Measurements from ENCODE around the gene TLN1.

The TLN1 gene

DNA sequence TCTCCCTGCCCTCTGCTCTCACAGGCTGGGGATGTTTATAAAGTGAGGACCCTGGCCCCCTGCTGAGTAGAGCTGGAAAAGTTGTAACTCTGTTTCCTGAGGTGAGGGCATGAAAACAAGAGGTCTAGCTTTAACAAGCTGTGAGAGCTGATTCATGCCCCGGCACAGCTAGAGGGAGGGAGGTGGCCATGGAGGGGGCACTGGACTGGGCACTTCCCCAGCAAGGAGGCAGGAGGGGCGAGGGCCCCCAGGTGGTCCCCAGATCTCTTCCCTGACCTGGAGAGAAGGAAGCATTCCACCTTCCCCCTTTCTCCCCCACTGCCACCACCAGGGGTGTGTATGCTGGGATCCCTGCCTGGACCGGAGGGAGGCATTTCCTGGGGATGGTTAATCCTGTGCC lies 22.3 kb upstream of the TLN1 start, which contains the start of gene MSMP:
Gene MSMP, minus strand, starts transcription at position 13 of the 400 bp plus-strand sequence. CDS start 147 bp downstream, outside the sequence.
- DNase-seq: no peak

DNA sequence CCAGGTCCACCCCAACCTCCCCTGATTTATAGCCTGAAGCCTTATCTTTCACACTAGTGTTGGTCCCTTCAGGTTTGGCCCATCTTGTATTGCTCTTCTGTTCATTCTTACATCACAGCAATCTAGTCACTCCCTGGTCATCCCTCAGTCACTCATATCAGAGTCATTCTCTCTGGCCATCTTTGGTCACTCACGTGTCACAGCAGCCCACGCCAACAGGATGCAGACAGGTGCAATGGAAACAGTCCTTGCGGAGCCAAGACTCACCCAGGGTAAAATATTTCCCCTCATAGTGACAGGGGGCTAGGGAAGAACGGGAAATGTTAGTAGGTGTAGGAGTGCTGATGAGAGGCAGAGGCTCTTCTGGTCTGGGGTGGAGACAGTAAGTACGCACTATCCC lies 21.5 kb upstream of the TLN1 start:
- DNase-seq: no peak

DNA sequence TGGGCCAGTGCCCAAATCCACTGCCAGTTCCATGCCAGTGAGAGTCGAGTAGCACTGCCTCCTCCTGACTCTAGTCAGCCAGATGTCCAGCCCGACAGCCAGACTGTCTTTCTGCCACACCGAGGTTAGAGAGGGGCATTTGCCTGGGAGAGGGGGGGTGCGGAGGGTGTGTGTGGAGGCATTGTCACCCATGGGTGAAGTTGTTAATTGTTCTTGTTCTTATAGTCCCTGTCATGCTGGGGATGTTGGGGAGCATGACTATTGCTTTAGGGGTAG lies 18.2 kb upstream of the TLN1 start:
- no peak for DNase-seq

DNA sequence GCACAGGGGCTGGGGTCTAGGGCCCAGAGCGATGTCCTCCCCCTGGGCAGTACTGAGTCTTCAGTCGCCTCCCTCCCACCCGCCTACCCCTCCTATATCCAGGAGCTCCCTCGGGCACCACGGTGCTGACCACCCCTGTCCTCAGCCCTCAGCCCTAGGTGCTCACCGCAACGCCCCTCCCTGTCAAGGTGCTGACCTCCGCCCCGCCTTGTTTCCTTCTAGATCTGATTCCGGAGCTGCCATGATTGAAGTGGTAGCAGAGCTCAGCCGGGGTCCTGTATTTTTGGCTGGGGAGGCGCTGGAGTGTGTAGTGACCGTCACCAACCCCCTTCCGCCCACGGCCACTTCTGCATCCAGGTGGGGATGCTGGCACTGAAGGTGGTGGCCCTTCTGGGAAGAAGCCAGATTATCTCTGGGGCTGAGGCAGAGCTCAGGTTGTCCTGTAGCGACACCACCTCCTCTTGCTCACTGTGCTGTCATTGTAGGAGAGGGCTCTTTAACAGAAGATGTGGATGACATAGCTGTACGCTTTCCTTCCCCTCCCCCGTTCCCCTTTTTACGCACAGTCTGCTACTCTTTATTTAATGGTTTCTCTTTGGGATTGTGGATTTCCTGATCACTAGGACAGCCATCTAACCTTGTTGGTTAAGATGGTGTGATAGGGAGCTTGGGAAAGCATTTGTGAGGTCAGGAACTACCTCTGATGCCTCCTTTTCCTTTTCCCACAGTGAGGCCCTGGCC lies 17.7 kb upstream of the TLN1 start:
- no peak for DNase-seq

DNA sequence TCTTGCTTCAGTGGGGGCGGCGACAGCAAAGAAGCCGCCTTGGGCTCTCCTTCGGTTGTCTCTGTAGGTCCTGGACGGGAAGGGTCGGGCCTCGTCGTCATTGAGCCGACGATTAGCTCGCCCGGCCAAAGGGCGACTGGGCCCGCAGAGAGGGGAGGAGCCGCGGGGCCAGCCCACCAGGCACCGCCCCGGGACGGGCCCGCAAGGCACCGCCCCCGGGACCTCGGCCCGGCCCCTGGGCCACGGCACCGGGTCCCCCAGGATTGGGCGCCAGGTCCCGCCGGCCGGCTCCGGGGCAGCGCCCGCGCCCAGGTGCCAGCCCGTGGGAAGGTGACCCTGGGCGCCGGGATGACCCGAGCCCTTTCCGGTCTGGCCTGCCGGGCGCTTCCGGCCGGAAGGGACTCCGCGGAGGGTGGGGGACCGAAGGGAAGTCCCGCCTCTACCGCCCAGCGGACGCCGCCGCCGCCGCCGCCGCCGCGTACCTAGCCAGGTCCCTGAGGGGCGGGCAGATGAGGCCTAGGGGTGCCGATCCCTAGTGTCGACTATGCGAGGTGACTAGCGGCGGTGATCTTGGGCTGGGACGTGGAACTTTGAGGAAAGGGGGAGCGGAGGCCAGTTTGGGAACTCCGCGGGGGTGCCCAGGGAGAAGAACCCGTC lies 17.0 kb upstream of the TLN1 start, which contains the start of the genes GBA2 and RGP1:
Gene GBA2, minus strand, starts transcription at position 371 of the 657 bp plus-strand sequence. CDS start 524 bp downstream, outside the sequence.
Gene RGP1, plus strand, starts transcription at position 430 of the 657 bp plus-strand sequence. CDS start 469 bp downstream, outside the sequence.
- DNase-seq: peak; percentile 49

DNA sequence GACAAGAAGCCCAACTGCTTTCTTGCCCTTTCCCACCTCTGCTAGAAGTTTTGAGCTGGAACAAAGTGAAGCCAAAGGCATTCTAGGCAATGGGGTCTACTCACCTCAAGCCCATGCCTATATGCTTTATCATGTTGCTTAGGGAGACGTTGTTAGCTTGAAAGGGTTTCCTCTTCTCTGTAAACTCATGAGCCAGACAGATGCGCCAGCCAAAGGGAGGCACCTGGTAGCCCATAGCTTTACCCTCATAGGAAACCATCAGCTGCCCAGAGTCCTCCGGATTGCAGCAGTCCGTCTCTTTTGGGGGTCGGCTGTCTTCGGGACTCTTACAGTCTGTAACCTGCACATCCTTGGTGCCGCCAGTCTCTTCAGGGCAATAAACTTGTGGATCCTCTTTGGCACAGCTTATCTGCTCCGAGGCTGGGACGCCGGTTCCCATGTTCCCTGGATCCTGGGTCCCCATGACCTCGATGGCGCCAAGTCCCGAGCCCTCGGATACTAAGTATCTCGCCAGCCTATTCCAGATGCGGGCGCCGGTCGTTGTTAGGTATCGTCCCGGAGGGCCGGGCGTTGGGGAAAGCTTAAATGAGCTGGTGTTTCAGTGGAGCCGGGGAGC lies 16.4 kb upstream of the TLN1 start:
- DNase-seq: no peak

DNA sequence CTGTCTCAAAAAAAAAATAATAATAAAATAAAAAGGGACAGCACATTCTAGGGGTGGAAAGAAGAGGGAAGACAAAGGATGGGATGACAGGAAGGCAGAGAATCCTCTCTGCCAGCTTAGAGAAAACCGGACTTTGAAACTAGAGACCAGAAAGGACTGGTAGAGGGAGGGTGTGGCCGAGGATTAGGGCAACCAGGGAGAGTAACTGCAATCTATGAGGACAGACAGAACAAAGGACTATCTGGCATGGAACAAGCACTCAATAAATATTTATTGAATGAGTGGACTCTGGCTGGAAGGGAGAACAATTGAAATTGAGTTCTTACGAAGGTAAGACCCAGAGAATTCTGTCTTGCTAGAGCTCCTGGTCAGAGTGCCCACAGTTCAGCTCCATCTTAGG lies 14.6 kb upstream of the TLN1 start:
- DNase-seq: no peak

DNA sequence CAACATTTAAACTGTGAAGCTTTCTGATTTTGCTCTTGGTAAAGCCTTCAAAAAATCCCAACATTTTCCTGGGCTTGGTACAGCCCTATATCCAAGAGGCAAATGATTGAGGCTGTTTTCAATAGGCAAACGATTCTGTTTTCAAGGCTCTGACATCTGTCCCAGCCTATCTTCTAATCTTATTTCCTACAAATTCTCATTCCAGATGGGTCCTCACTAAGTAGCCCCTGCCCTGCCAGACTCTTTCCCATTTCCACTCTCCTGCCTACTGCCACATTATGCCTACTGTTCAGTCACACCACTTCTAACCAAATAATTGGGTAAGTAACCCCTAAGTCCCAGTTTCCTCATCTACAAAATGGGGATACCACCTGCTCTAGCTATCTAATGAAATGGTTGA lies 13.6 kb upstream of the TLN1 start:
- no peak for DNase-seq

DNA sequence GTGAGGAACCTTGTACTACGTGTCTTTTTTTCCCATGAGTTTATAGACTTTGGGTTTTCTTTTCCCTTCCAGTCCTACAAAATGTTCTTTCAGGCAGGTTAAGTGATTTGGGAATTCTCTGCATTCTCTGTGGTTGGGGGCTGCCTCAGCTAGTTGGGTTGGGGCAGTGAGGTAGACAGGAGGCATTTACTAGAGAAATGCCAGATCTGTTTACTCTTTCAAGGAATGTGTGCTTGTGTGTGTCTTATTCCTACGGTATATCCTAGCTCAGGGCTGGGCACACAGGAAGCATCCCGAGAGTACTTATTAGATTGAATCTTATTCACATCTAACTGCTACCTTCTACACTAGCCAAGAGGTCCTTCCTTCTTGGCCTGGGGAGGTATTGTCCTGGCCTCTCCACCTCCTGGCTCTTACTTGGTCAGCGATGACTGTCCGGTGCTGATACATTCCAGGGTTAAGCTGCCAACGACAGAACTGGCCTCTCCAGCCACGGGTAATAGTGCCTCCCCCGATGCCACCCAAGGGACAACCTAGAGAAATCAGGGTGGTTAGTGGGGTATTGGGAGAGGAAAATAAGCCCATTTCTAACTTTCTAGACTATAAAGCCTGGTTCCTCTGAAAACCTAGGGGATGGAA lies 12.0 kb upstream of the TLN1 start:
- no peak for DNase-seq

DNA sequence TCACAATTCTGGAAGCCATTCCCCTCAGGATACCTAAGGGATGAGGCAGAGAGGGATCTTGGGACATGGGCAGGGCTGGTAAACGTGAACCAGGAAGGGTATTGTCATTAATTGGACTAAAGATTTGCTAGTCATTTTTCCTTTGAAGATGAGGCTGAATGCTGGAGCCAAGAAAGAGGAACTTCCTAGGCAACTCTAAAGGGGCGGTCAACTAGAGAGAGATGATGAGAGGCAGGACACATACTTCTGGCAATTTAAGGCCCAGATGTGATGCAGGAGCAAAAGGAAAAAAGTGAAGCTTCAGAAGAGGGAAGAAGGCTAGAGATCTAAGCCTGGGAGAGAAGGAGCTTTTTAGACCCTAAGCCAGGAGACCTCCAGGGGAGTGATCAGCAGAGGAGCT lies 11.5 kb upstream of the TLN1 start:
- no peak for DNase-seq

DNA sequence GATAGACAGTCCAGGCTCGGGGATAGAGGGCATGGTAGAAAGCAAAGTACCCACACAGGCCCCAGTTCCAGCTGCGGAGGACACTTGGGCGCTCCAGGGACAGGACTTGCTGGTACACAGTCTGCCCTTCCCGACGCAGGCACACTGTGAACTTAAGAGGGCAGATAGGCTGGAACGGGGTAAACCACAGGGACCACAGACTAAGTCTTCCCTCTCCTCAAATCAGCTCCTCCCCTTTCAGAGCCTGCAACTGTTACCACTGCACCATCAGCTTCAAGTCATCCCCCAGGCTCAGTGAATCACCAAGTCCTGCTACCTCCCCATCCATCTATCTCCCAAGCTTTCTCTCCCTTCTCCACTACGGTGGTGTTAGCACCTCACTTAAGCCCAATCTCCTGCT lies 9.7 kb upstream of the TLN1 start:
- no peak for DNase-seq

DNA sequence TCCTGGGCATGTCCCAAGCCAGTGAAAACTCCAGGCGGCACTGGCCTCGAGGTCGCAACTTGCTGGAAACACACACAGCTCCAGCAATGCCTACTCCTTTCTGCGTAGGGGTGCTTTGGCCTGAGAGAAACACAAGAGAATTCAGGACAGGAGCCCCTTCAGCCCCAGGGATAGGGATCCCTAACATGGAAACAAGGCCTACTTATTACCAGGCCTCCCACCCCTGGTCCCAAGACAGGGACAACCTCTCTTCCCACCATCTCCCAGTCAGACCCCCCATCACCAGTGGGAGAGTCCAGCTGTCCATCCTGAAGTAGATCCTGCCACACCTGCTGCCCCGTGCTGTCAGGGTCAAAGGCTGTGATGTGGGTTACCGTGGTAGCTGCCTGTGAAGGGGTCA lies 8.2 kb upstream of the TLN1 start:
- DNase-seq: no peak

DNA sequence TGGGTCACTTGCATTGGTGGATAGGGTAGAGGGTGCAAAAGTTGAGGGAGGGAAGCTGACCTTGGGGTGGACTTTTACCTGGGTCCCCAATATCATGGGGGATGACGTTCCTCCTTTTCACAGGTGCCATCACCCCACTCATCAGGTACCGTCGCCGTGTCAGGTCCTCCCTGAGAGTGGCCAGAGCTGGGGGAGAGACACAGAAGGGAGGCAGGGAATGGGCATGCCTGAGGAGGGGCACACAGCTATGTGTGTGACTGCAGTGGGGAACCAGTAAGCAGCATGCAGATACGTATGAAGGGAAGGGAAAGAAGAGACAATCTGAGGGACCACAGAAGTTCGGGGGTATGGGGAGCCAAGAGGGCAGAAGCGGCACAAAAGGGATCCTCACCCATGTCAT lies 6.9 kb upstream of the TLN1 start:
- DNase-seq: no peak

DNA sequence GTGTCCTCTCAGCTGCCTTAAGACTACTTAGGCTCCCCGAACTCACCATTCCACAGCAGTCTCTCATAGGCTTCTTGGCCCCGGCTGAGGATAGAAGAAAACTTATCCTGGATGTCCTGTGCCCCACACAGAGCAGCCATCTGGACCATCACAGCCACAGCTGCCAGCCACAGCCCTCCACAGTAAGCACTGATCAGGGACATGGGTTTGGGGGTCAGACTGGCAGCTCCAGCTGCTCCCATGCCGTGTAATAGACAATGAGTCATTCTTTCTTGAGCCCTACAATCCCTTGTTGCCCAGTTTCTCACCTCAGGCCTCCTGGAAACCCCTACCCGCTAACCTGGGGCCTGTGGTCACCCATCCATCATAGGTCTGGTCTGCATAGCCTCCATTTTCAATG lies 6.2 kb upstream of the TLN1 start:
- DNase-seq: no peak

DNA sequence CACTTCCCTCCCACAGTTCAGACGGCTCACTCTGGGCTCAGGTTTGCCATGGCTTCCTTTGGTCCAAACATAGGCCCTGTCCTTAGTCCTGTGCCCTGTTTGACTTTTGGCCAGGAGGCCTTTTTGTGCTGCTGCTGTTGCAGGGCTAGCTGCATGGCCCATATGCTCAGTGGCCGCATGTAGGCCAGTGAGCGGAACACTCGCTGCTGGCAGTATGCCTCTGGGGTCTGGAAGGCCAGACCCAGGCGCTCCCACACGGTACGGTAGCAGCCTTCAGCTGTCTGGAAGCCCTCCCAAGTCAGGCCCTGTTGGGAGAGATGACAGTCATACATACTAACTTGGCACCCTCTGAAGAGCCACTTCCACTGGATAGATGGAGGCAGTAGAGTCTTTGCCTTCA lies 5.1 kb upstream of the TLN1 start:
- no peak for DNase-seq

DNA sequence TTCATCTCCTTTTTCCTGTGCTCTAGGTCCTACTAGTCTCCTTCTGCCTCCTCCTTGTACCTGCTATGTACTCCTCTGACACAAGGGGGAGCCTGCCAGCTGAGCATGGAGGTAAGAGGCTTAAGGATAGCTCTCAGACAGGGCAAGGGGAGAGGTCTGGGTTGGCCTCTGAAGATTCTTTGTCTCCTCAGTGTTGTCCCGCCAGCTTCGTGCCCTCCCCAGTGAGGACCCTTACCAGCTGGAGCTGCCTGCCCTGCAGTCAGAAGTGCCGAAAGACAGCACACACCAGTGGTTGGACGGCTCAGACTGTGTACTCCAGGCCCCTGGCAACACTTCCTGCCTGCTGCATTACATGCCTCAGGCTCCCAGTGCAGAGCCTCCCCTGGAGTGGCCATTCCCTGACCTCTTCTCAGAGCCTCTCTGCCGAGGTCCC lies 4.2 kb upstream of the TLN1 start:
- DNase-seq: no peak

DNA sequence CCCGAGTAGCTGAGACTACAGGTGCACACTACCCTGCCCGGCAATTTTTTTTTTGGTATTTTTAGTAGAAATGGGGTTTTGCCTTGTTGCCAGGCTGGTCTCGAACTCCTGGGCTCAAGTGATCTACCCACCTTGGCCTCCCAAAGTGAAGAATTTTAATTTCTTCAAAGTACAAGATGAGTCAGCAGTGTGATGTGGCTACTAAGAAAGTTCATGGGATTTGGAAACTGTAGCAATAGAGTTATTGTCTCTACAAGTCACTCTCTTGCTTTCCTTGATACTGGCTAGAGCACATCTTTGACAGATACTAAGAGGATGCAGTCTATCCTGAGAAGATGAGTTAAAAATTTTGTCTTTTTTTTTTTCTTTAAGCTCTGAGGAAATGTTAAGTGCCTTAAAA lies 2.1 kb upstream of the TLN1 start:
- no peak for DNase-seq

DNA sequence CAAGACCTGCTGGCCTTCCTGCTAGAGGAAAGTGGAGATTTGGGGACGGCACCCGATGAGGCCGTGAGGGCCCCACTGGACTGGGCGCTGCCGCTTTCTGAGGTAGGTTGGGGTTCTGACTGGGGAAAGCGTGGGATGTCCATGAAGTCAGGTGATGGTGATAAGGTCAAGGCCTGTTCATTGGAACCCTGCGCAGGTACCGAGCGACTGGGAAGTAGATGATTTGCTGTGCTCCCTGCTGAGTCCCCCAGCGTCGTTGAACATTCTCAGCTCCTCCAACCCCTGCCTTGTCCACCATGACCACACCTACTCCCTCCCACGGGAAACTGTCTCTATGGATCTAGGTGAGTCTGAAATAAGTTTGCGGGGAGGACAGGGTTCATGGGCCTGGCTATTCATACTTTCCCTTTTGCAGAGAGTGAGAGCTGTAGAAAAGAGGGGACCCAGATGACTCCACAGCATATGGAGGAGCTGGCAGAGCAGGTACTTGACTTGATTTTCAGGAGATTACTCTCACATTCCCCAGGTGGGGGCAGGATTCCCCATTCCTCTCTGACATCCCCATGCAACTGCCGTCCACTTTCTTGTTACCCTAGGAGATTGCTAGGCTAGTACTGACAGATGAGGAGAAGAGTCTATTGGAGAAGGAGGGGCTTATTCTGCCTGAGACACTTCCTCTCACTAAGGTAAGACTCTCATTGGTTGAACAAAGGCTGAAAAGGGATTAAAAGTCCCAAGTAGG lies 976 bp upstream of the TLN1 start:
- peak; percentile 30 for DNase-seq

DNA sequence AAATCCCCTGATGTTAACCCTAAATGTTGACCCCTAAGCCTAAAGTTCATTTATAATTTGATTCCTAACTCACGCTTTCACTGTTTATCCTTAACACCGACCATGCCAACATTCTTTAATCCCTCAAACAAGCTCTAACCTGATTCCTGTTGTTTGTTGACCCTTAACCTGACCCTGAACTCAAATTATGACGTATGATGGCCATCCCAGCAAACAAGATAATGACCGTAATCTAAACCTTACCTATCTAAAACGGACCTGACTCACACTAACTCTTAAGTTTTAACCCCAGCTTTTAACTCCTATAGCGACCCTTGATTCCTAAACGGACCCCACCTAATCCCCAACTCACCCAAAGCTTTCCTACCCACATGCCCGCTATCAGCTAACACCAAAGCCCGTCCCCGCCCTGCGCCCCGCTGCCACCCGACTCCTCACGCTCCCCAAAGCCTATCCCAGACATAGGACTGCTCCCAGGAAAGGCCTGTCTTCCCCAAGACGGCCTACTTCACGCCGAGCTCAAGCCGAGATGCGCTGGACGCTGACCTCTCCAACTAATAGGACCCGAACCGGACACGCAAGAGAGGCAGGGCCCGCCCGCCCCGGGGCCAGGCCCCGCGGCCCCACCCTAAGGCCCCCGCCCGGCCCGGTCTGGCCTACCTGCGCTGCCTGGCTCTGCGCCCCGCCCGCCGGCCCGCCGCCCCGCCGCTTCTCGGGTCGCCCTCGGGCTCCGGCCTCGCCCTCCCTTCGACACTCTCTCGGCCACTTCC lies 395 bp downstream of the TLN1 start:
- no peak for DNase-seq

DNA sequence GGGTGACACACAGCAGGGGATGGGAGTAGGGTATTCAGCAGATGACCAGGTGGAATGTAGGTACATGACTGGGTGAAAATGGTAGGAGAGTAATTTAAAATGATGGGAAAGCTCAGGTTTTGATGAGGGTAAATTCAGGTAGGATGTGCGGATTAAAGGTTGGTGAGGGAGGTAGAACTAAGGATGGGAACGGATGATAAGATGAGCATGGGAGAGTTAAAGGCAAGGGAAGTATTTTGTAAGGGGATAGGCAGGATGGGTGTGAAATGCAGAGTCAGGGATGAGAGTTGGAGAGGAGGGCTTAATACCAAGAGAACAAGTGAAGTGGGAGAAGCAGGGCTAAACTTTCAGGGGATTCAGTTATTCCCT lies 1.5 kb downstream of the TLN1 start:
- no peak for DNase-seq

DNA sequence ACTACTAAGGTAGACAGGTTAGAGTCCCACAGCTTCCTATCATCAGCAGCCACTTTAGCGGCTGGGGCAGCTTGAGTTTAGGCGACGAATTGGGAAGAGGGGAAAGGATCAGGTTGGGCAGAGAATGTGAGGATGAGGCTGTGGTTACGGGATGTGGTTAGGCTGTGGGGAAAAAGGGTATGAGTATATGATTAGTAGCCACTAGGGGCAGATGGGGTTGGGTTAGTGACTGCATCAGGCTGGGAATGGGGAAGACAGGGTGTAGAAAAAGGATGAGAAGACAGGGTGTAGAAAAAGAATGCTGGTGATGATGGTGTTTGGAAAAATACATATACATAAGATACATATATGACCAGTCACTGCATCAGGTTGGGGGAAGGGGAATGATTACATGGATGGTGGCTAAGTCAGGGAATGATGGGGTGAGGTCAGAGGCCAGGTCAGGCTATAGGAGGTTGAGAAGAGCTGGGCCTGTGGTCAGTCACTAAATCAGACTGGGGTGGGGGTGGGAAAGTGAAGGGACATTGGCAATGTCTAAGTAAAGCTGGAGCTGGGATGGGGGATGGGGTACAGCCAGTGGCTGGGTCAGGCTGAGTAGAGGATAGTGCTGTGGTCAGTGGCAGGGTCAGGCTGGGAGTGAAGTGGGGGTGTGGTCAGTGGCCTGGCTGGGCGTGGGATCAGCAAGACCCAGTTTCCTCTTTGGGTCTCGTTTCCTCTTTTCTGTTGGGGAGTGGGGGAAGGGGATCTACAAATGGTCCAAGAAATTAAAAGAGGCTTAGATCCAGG lies 2.1 kb downstream of the TLN1 start:
- DNase-seq: no peak
